Non-pigmented ciliary epithelial cell (primary cell): Measurements from ENCODE around the gene CANX.

Source experiments
- DNase-seq: peaks from one replicate; pipeline ENCODE4 v3.0.0-alpha.2; 2010; ENCODE audit warnings: low read depth

CANX gene

GRCh38 chr5:179758955-179759354 is 60.2 kb downstream of the CANX start:
- DNase-seq = no peak

- DNase-seq = no peak
Observed at GRCh38 chr5:179759581-179760551, 61.1 kb downstream of the CANX start.

- DNase-seq = no peak
Observed at GRCh38 chr5:179762079-179762780, 63.5 kb downstream of the CANX start.

- DNase-seq = no peak
Observed at GRCh38 chr5:179762781-179763176, 64.0 kb downstream of the CANX start.

GRCh38 chr5:179763215-179763945 is 64.6 kb downstream of the CANX start:
- DNase-seq = peak; percentile 65

GRCh38 chr5:179764056-179764455 is 65.3 kb downstream of the CANX start:
- no peak for DNase-seq

- peak; percentile 69 for DNase-seq
Observed at GRCh38 chr5:179765400-179765799, 66.6 kb downstream of the CANX start.

- no peak for DNase-seq
Observed at GRCh38 chr5:179766021-179766725, 67.4 kb downstream of the CANX start.

GRCh38 chr5:179766726-179767455 is 68.1 kb downstream of the CANX start:
- DNase-seq = no peak

GRCh38 chr5:179767496-179768100 is 68.8 kb downstream of the CANX start:
- no peak for DNase-seq

GRCh38 chr5:179768326-179769085 is 69.7 kb downstream of the CANX start:
- no peak for DNase-seq

- no peak for DNase-seq
Observed at GRCh38 chr5:179769271-179769670, 70.5 kb downstream of the CANX start.

GRCh38 chr5:179769796-179770195 is 71.0 kb downstream of the CANX start:
- no peak for DNase-seq

- no peak for DNase-seq
Observed at GRCh38 chr5:179771311-179771895, 72.6 kb downstream of the CANX start.

GRCh38 chr5:179772351-179772750 is 73.6 kb downstream of the CANX start:
- no peak for DNase-seq

- no peak for DNase-seq
Observed at GRCh38 chr5:179773686-179774040, 74.9 kb downstream of the CANX start.

GRCh38 chr5:179774442-179774841 is 75.7 kb downstream of the CANX start:
- no peak for DNase-seq

GRCh38 chr5:179776411-179776938 is 77.7 kb downstream of the CANX start:
- no peak for DNase-seq

- no peak for DNase-seq
Observed at GRCh38 chr5:179777456-179777855, 78.7 kb downstream of the CANX start.
